OCI-LY1 (cell line): ENCODE measurements around the gene STYXL1.

Experiments
- H2AFZ ChIP-seq: fragments of 200-600 bp; sonication (generic), shearing (Covaris generic); 2 replicates; pipeline ENCODE4 v1.6.0; 2014; ENCODE audit warnings: antibody characterized with exemption, mild to moderate bottlenecking, low read length
- H3F3A ChIP-seq: fragments of 200-600 bp; sonication (generic), shearing (Covaris generic); 2 replicates; pipeline ENCODE4 v1.6.0; 2014; ENCODE audit warnings: mild to moderate bottlenecking, antibody characterized with exemption, low read length, moderate library complexity; ENCODE audit not compliant: insufficient read depth
- H3K27ac ChIP-seq: fragments of 200-600 bp; sonication (generic); 2 replicates; pipeline ENCODE4 v1.5.1; 2014; ENCODE audit warnings: low read length, mixed run types, mild to moderate bottlenecking, low read depth; ENCODE audit not compliant: poor library complexity, severe bottlenecking
- H3K27me3 ChIP-seq: fragments of 200-600 bp; sonication (generic); 2 replicates; pipeline ENCODE4 v1.6.0; 2014; ENCODE audit warnings: antibody characterized with exemption, mild to moderate bottlenecking, low read length, moderate library complexity; ENCODE audit not compliant: insufficient read depth
- H3K36me3 ChIP-seq: fragments of 200-600 bp; sonication (generic); 2 replicates; pipeline ENCODE4 v1.6.1; 2014; ENCODE audit warnings: mild to moderate bottlenecking, antibody characterized with exemption, low read length, moderate library complexity, mixed read lengths; ENCODE audit not compliant: insufficient read depth
- H3K4me1 ChIP-seq: fragments of 200-600 bp; sonication (generic); 2 replicates; pipeline ENCODE4 v1.5.1; 2014; ENCODE audit warnings: mild to moderate bottlenecking, low read length, moderate library complexity; ENCODE audit not compliant: insufficient read depth, severe bottlenecking
- H3K4me2 ChIP-seq: fragments of 200-600 bp; sonication (generic), shearing (Covaris generic); 2 replicates; pipeline ENCODE4 v1.6.1; 2014; ENCODE audit warnings: low read length
- H3K4me3 ChIP-seq: fragments of 200-600 bp; sonication (generic); 2 replicates; pipeline ENCODE4 v1.5.1; 2014; ENCODE audit warnings: low read length, low read depth, mild to moderate bottlenecking, mixed read lengths; ENCODE audit not compliant: poor library complexity, severe bottlenecking
- H3K79me2 ChIP-seq: fragments of 200-600 bp; shearing (Covaris generic); 2 replicates; pipeline ENCODE4 v1.6.1; 2016; ENCODE audit warnings: mixed run types, low read length, mixed read lengths; ENCODE audit not compliant: insufficient read depth
- H3K9ac ChIP-seq: fragments of 200-600 bp; sonication (generic), shearing (Covaris generic); 2 replicates; pipeline ENCODE4 v1.6.1; 2014; ENCODE audit warnings: mild to moderate bottlenecking, low read length, mixed read lengths
- H3K9me2 ChIP-seq: fragments of 200-600 bp; sonication (generic), shearing (Covaris generic); 2 replicates; pipeline ENCODE4 v1.6.1; 2014; ENCODE audit warnings: low read depth, mild to moderate bottlenecking, low read length, mixed read lengths
- H3K9me3 ChIP-seq: fragments of 200-600 bp; shearing (Covaris generic); 2 replicates; pipeline ENCODE4 v1.6.1; 2014; ENCODE audit warnings: low read length, mixed read lengths
- H4K20me1 ChIP-seq: fragments of 200-600 bp; sonication (generic), shearing (Covaris generic); 2 replicates; pipeline ENCODE4 v1.6.0; 2016; ENCODE audit warnings: mild to moderate bottlenecking, low read length; ENCODE audit not compliant: insufficient read depth
- EZH2 ChIP-seq: fragments of 200-600 bp; sonication (generic), shearing (Covaris generic); IDR thresholded peaks from 2 replicates; pipeline ENCODE4 v1.8.0; 2017; ENCODE audit warnings: borderline replicate concordance, mixed run types, mild to moderate bottlenecking, antibody characterized with exemption, low read length, moderate library complexity, mixed read lengths
- TF ChIP-seq, protein P1 (sequence below): fragments of 200-600 bp; sonication (generic), shearing (Covaris generic); IDR thresholded peaks from 2 replicates; pipeline ENCODE4 v1.5.1; 2017; ENCODE audit warnings: mild to moderate bottlenecking, antibody characterized with exemption, low read length, moderate library complexity, mixed read lengths

The STYXL1 gene

DNA sequence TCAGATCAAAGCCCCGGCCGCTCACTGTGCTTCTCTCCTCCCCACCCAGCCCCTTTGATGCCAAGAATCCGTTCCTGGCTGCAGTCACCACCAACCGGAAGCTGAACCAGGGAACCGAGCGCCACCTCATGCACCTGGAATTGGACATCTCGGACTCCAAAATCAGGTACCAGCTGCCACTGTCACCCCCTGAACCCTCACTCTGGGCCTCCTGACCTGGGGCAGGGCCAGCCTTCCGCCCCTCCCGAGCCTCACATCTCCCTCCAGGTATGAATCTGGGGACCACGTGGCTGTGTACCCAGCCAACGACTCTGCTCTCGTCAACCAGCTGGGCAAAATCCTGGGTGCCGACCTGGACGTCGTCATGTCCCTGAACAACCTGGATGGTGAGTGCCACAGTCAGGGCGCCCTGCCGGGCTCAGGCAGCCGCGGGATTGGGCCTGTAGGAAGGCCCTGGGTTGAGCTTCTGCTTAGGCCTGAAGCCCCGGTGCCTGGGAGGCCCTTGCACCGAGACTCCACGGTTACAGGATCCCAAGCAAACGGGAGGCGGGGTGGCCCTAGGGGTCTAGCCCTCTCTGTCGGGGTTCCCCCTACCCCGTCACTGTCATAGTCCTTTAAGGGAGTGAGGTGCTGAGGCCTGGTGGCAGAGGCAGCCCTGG, 64.2 kb downstream of the STYXL1 start:
- H3K36me3 ChIP-seq, result peaks cover 51% of the 10 kb centered on the region
- no peaks in the 10 kb centered on the region for H3K9me2 ChIP-seq
- no peak overlapping the region for H3K27ac ChIP-seq
- H3K4me2 ChIP-seq, result no peak overlapping the region
- no peaks in the 10 kb centered on the region for H3K79me2 ChIP-seq
- no peaks in the 10 kb centered on the region for H3F3A ChIP-seq
- TF ChIP-seq, protein P1, sequence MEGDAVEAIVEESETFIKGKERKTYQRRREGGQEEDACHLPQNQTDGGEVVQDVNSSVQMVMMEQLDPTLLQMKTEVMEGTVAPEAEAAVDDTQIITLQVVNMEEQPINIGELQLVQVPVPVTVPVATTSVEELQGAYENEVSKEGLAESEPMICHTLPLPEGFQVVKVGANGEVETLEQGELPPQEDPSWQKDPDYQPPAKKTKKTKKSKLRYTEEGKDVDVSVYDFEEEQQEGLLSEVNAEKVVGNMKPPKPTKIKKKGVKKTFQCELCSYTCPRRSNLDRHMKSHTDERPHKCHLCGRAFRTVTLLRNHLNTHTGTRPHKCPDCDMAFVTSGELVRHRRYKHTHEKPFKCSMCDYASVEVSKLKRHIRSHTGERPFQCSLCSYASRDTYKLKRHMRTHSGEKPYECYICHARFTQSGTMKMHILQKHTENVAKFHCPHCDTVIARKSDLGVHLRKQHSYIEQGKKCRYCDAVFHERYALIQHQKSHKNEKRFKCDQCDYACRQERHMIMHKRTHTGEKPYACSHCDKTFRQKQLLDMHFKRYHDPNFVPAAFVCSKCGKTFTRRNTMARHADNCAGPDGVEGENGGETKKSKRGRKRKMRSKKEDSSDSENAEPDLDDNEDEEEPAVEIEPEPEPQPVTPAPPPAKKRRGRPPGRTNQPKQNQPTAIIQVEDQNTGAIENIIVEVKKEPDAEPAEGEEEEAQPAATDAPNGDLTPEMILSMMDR, result no peak
- TF ChIP-seq EZH2, result no peak
- no peaks in the 10 kb centered on the region for H3K9me3 ChIP-seq
- no peaks in the 10 kb centered on the region for H4K20me1 ChIP-seq
- H3K4me3 ChIP-seq, result no peak overlapping the region
- H3K27me3 ChIP-seq, result no peaks in the 10 kb centered on the region
- no peak overlapping the region for H2AFZ ChIP-seq
- no peaks in the 10 kb centered on the region for H3K4me1 ChIP-seq
- no peak overlapping the region for H3K9ac ChIP-seq

DNA sequence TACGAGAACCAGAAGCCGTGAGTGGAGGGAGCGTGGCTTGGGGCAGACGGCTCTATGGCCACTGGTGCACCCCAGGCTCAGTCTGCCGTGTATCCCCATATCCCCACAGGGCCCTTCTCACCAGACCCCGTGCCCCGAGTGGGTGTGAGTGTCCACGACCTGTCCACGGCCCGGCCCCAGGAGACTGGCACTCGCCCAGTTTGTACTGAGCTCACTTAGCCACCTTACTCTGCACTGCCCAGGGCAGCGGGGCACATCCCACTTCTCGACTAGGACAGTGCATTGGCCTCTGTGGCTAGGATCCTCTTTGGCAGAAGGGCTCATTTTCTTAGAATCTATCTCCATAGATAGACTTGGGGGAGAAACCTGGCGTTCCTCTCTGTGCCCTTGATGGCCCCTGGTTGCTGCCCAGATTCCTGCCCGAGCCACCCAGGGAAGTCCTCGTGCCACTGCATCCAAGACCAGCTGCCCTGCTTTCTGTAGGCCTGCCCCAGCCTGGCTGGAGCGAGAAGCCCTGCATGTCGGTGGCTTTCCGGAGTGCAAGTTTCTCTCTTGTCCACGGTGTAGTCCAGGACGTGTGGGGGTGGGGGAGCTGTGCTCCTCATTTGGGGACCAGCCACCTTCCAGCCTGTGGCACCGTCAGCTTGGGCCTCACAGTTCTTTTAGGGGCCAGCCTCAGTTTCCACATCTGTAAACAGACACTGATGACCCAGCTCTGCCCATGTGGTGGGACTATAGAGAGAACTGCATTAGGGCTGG, 65.3 kb downstream of the STYXL1 start:
- H3K4me1 ChIP-seq, result no peaks in the 10 kb centered on the region
- H3K9me3 ChIP-seq, result no peaks in the 10 kb centered on the region
- H3K79me2 ChIP-seq, result no peaks in the 10 kb centered on the region
- no peak overlapping the region for H3K27ac ChIP-seq
- peaks cover 43% of the 10 kb centered on the region for H3K36me3 ChIP-seq
- no peak overlapping the region for H3K4me3 ChIP-seq
- no peaks in the 10 kb centered on the region for H3K27me3 ChIP-seq
- no peaks in the 10 kb centered on the region for H4K20me1 ChIP-seq
- H3K9me2 ChIP-seq, result no peaks in the 10 kb centered on the region
- no peaks in the 10 kb centered on the region for H3F3A ChIP-seq
- no peak overlapping the region for H3K4me2 ChIP-seq
- no peak overlapping the region for H3K9ac ChIP-seq
- TF ChIP-seq EZH2, result no peak
- TF ChIP-seq, protein P1, result no peak
- no peak overlapping the region for H2AFZ ChIP-seq

DNA sequence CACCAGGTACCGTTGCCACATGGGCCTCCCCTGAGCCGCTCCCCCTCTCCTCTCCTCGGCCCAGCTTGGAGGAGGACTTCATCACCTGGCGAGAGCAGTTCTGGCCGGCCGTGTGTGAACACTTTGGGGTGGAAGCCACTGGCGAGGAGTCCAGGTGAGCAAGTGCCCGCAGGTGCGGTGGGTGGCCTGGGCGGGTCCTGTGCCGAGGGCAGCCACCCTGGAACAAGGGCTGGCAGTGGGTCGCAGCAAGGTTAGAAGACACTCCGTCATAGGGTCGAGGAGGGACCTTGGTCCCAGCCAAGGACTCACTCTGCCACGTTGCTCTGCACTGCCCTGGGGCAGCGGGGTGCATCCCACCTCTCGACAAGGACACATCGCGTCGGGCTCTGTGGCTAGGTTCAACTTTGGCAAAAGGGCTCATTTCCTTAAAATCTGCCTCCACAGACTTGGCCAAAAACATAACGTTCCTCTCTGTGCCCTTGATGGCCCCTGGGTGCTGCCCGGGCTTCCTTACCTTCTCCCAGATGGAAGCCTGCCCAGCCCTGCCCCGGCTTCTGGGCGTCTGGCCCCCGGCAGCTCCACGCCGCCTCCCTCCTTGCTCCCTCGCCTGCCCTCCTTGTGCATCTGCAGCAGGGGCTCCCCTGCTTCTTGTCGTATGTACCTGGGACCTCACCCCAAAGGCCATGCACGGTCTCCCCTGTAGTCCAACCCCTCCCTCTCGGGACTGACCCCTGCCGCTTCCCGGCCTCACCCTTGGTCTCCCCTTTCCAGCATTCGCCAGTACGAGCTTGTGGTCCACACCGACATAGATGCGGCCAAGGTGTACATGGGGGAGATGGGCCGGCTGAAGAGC, 66.1 kb downstream of the STYXL1 start:
- H4K20me1 ChIP-seq, result no peaks in the 10 kb centered on the region
- H3K9ac ChIP-seq, result no peak overlapping the region
- TF ChIP-seq, protein P1, result no peak
- no peak for TF ChIP-seq EZH2

More for the DNA sequence above, 66.1 kb downstream of the STYXL1 start:
- Histone ChIP-seq H3K79me2 (no peaks in the 10 kb centered on the region), H3F3A (no peaks in the 10 kb centered on the region), H3K27ac (no peak overlapping the region), H2AFZ (no peak overlapping the region), H3K9me3 (no peaks in the 10 kb centered on the region), H3K27me3 (no peaks in the 10 kb centered on the region), H3K4me2 (no peak overlapping the region), H3K9me2 (no peaks in the 10 kb centered on the region), H3K4me3 (no peak overlapping the region), H3K36me3 (peaks cover 36% of the 10 kb centered on the region), H3K4me1 (no peaks in the 10 kb centered on the region)
